ENCODE results near the gene GPD1L.
"Not testable (repeated sequence)": the region's sequence is repeated elsewhere in the genome, so short reads cannot be mapped to it uniquely, and the experiment has no call there.

GPD1L gene

GRCh38 chr3:32106132-32106928 is at the start of gene GPD1L:
Gene GPD1L, plus strand, starts transcription at chr3:32106620. Its CDS starts 92 bp downstream, at chr3:32106712.
- peak; percentile 100 for ATAC-seq
- H3K4me1 Mint-ChIP-seq = peaks cover 32% of the 10 kb centered on the region
- H3K27ac Mint-ChIP-seq = peak within 1 kb of the TSS; percentile 76
- peaks cover 9% of the 10 kb centered on the region for H3K9me3 Mint-ChIP-seq
- no peaks in the 10 kb centered on the region for H3K27me3 Mint-ChIP-seq
- DNase-seq = peak; percentile 93
- H3K4me3 Mint-ChIP-seq = peak within 1 kb of the TSS; percentile 93
- no peaks in the 10 kb centered on the region for H3K36me3 Mint-ChIP-seq (ENCODE audit: low read depth)

GRCh38 chr3:32058465-32058864 is 48.0 kb upstream of the GPD1L start:
- ATAC-seq; H3K36me3 Mint-ChIP-seq (ENCODE audit: low read depth); H3K27me3 Mint-ChIP-seq; H3K27ac Mint-ChIP-seq; H3K9me3 Mint-ChIP-seq; H3K4me3 Mint-ChIP-seq; DNase-seq; H3K4me1 Mint-ChIP-seq: not testable (repeated sequence)

GRCh38 chr3:32062950-32063582 is 43.4 kb upstream of the GPD1L start:
- Mint-ChIP-seq H3K27me3 (no peaks in the 10 kb centered on the region), H3K36me3 (ENCODE audit: low read depth) (no peaks in the 10 kb centered on the region), H3K9me3 (no peaks in the 10 kb centered on the region), H3K4me1 (no peaks in the 10 kb centered on the region), H3K27ac (no peak overlapping the region), H3K4me3 (no peak overlapping the region)
- ATAC-seq = no peak
- DNase-seq = no peak

GRCh38 chr3:32066686-32067085 is 39.7 kb upstream of the GPD1L start:
- Mint-ChIP-seq H3K27me3 (peaks cover 2% of the 10 kb centered on the region), H3K27ac (no peak overlapping the region), H3K4me1 (no peaks in the 10 kb centered on the region), H3K4me3 (no peak overlapping the region), H3K9me3 (no peaks in the 10 kb centered on the region), H3K36me3 (ENCODE audit: low read depth) (no peaks in the 10 kb centered on the region)
- DNase-seq (no peak), ATAC-seq (no peak)

- not testable (repeated sequence) for H3K27ac Mint-ChIP-seq; H3K27me3 Mint-ChIP-seq; H3K4me1 Mint-ChIP-seq; DNase-seq; H3K9me3 Mint-ChIP-seq; ATAC-seq; H3K36me3 Mint-ChIP-seq (ENCODE audit: low read depth); H3K4me3 Mint-ChIP-seq
Measured at GRCh38 chr3:32074194-32074593, 32.2 kb upstream of the GPD1L start.

- Mint-ChIP-seq H3K4me1 (no peaks in the 10 kb centered on the region), H3K4me3 (no peak overlapping the region), H3K9me3 (no peaks in the 10 kb centered on the region), H3K36me3 (ENCODE audit: low read depth) (no peaks in the 10 kb centered on the region), H3K27me3 (no peaks in the 10 kb centered on the region), H3K27ac (no peak overlapping the region)
- no peak for ATAC-seq
- no peak for DNase-seq
Measured at GRCh38 chr3:32076566-32076965, 29.9 kb upstream of the GPD1L start.

GRCh38 chr3:32077260-32078084 is 28.9 kb upstream of the GPD1L start:
- Mint-ChIP-seq H3K9me3 (no peaks in the 10 kb centered on the region), H3K4me1 (no peaks in the 10 kb centered on the region), H3K27me3 (no peaks in the 10 kb centered on the region), H3K36me3 (ENCODE audit: low read depth) (no peaks in the 10 kb centered on the region), H3K4me3 (no peak overlapping the region), H3K27ac (no peak overlapping the region)
- DNase-seq (no peak), ATAC-seq (no peak)

GRCh38 chr3:32078085-32078634 is 28.3 kb upstream of the GPD1L start:
- no peaks in the 10 kb centered on the region for H3K9me3 Mint-ChIP-seq
- no peaks in the 10 kb centered on the region for H3K27me3 Mint-ChIP-seq
- no peaks in the 10 kb centered on the region for H3K4me1 Mint-ChIP-seq
- ATAC-seq = no peak
- no peak overlapping the region for H3K4me3 Mint-ChIP-seq
- no peaks in the 10 kb centered on the region for H3K36me3 Mint-ChIP-seq (ENCODE audit: low read depth)
- no peak overlapping the region for H3K27ac Mint-ChIP-seq
- no peak for DNase-seq

- no peaks in the 10 kb centered on the region for H3K4me1 Mint-ChIP-seq
- no peak for ATAC-seq
- no peak overlapping the region for H3K27ac Mint-ChIP-seq
- peaks cover 2% of the 10 kb centered on the region for H3K27me3 Mint-ChIP-seq
- H3K4me3 Mint-ChIP-seq = no peak overlapping the region
- no peaks in the 10 kb centered on the region for H3K9me3 Mint-ChIP-seq
- no peaks in the 10 kb centered on the region for H3K36me3 Mint-ChIP-seq (ENCODE audit: low read depth)
- DNase-seq = no peak
Measured at GRCh38 chr3:32078864-32079263, 27.6 kb upstream of the GPD1L start.

- Mint-ChIP-seq H3K4me1 (no peaks in the 10 kb centered on the region), H3K36me3 (ENCODE audit: low read depth) (no peaks in the 10 kb centered on the region), H3K27me3 (peaks cover 2% of the 10 kb centered on the region), H3K27ac (no peak overlapping the region), H3K4me3 (no peak overlapping the region), H3K9me3 (peaks cover 4% of the 10 kb centered on the region)
- ATAC-seq (no peak), DNase-seq (no peak)
Measured at GRCh38 chr3:32082721-32083120, 23.7 kb upstream of the GPD1L start.

GRCh38 chr3:32083702-32084270 is 22.6 kb upstream of the GPD1L start:
- no peak for DNase-seq
- Mint-ChIP-seq H3K27me3 (peaks cover 4% of the 10 kb centered on the region), H3K4me1 (no peaks in the 10 kb centered on the region), H3K4me3 (no peak overlapping the region), H3K9me3 (peaks cover 6% of the 10 kb centered on the region), H3K36me3 (ENCODE audit: low read depth) (no peaks in the 10 kb centered on the region), H3K27ac (no peak overlapping the region)
- ATAC-seq = no peak

- Mint-ChIP-seq H3K4me1 (no peaks in the 10 kb centered on the region), H3K36me3 (ENCODE audit: low read depth) (no peaks in the 10 kb centered on the region), H3K9me3 (peaks cover 9% of the 10 kb centered on the region), H3K4me3 (no peak overlapping the region), H3K27me3 (peaks cover 7% of the 10 kb centered on the region), H3K27ac (no peak overlapping the region)
- DNase-seq (no peak), ATAC-seq (no peak)
Measured at GRCh38 chr3:32084870-32085269, 21.6 kb upstream of the GPD1L start.

- DNase-seq = no peak
- peaks cover 7% of the 10 kb centered on the region for H3K27me3 Mint-ChIP-seq
- no peak overlapping the region for H3K4me3 Mint-ChIP-seq
- ATAC-seq = no peak
- peaks cover 9% of the 10 kb centered on the region for H3K9me3 Mint-ChIP-seq
- H3K36me3 Mint-ChIP-seq (ENCODE audit: low read depth) = no peaks in the 10 kb centered on the region
- peaks cover 5% of the 10 kb centered on the region for H3K4me1 Mint-ChIP-seq
- no peak overlapping the region for H3K27ac Mint-ChIP-seq
Measured at GRCh38 chr3:32086464-32086863, 20.0 kb upstream of the GPD1L start.

GRCh38 chr3:32089476-32089875 is 16.9 kb upstream of the GPD1L start:
- H3K4me1 Mint-ChIP-seq = peaks cover 8% of the 10 kb centered on the region
- H3K36me3 Mint-ChIP-seq (ENCODE audit: low read depth) = no peaks in the 10 kb centered on the region
- no peak overlapping the region for H3K27ac Mint-ChIP-seq
- ATAC-seq (no peak), DNase-seq (no peak)
- H3K9me3 Mint-ChIP-seq = peaks cover 9% of the 10 kb centered on the region
- no peak overlapping the region for H3K4me3 Mint-ChIP-seq
- H3K27me3 Mint-ChIP-seq = peaks cover 14% of the 10 kb centered on the region
